Endometrium (tissue), 2 donors: Measurements from ENCODE around the gene MCRIP2.
"Not testable (repeated sequence)": the region's sequence is repeated elsewhere in the genome, so short reads cannot be mapped to it uniquely, and the experiment has no call there.

Source experiments
- FAIRE-seq: peaks from 2 replicates; lab custom pipeline; 2012; peaks lifted over from hg19 to GRCh38; lab: Jason Lieb, UNC
- donor health status: control.
- donor health status: control.

The MCRIP2 gene

DNA sequence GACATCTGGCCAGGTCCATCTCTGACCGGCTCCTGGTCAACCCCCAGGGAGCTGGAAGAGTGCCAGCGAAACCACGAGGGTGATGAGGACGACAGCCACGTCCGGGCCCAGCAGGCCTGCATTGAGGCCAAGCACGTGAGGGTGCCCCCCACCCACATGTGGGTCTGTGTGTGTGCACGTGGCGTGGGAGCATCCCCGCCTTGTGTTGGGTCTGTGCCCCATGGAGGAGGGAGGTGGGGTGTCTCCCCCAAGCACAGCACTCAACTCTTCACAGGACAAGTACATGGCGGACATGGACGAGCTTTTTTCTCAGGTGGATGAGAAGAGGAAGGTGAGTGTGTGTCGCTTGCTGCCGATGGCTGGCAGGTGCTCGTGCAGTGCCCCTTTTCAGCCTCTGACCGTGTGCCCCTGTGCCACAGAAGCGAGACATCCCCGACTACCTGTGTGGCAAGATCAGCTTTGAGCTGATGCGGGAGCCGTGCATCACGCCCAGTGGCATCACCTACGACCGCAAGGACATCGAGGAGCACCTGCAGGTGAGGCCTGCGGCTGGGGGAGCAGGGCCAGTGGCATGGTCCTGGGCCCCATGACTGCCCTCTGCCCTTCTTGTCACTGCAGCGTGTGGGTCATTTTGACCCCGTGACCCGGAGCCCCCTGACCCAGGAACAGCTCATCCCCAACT is 40.3 kb downstream of the MCRIP2 start:
- no peak for FAIRE-seq

DNA sequence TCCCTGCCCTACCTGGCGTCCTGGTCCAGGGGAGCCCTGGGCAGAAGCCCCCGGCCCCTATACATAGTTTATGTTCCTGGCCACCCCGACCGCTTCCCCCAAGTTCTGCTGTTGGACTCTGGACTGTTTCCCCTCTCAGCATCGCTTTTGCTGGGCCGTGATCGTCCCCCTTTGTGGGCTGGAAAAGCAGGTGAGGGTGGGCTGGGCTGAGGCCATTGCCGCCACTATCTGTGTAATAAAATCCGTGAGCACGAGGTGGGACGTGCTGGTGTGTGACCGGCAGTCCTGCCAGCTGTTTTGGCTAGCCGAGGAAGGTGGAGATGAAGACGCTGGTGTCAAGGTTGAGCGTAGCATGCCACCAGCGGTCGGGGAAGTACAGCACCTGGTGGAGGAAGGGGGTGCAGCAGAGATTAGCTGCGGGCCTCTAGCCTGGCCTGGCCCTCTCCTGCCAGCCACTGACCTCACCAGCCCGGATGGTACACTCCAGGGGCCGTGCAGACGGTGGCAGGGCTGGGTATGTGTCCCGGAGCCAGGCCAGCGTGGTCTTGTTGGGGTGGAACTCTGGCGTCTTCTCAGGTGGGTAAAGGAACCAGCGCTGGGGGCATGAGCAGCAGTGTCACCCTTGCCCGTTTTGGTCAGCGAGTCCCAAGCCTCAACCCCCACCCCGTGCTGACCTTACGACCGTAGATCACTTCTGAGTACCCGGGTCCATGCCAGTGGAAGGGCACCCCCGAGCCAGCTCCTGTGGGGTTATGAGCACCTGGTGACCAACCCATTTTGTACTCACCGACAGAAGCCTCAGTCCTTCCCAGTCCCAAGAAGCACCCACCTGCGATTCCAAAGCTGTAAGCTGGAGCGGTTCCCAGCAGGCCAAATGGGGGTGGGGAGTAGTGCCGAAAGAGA is 41.1 kb downstream of the MCRIP2 start:
- FAIRE-seq: no peak

DNA sequence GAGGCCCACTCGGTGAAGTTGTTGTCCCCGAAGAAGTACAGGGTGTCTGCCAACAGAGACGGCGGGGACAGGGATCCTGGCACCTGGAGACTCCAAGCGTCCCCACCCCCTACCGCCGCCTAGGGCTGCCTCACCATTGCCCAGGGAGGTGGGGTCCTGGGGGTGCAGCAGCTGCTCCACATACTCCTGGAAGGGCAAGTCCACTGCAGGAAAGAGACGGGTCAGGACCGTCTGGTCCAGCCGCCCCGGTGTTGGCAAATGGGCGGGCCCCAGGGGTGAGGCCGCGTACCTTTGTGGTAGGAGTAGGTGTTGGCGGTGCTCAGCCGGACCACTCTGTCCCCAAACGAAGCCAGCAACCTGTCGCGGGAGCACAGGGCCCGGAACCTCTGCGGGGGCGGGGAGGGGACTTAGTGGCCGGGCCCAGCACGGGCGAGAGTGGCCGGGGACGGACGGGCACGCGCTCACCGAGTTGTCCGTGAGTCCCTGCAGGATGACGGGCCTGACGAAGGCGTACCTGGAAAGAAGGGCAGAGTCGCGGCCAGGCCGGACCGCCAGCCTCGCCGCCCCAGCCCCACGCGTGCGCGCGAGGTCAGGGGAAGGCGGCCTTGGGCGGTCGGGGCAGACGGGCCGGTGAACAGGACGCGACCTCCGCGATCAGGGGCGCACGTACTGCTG is 41.9 kb downstream of the MCRIP2 start:
- FAIRE-seq: no peak

DNA sequence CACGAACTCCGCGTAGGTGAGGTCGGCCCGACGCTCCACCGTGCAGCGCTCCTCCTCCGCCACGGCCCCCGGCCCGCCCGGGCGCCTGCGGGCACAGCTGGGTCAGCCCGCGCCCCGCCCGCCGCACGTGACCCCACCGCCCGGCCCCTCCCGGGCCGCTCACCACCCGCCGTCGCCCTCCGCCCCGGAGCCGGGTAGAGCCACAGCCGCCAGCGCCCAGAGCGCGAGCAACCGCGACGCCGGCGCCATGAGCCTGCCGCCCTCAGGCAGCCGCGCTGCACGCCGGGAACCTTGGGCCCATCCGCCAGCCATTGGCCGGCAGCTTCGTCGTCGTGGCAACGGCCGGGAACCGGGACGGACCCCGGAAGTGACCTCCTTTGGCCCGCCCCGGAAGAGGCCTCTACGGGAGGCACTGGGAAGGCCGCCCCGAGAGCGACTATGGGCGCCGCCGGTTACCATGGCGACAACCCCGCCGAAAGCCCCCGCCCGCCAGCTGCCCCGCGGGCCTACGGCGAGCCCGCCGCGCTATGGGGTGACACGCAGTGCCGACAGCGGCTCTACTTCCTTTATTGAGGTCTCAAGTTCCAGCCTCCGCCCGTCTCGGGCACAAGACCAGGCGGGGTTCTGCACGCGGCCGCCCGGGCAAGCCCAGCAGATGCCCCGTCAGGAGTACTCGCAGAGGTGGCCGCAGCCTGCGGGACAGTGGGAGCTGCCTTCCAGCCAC is 42.6 kb downstream of the MCRIP2 start, which contains the start of gene JMJD8:
Gene JMJD8 (minus strand): TSS at position 264 of the 724 bp plus-strand sequence. CDS start 15 bp downstream, at position 249.
- FAIRE-seq: no peak

DNA sequence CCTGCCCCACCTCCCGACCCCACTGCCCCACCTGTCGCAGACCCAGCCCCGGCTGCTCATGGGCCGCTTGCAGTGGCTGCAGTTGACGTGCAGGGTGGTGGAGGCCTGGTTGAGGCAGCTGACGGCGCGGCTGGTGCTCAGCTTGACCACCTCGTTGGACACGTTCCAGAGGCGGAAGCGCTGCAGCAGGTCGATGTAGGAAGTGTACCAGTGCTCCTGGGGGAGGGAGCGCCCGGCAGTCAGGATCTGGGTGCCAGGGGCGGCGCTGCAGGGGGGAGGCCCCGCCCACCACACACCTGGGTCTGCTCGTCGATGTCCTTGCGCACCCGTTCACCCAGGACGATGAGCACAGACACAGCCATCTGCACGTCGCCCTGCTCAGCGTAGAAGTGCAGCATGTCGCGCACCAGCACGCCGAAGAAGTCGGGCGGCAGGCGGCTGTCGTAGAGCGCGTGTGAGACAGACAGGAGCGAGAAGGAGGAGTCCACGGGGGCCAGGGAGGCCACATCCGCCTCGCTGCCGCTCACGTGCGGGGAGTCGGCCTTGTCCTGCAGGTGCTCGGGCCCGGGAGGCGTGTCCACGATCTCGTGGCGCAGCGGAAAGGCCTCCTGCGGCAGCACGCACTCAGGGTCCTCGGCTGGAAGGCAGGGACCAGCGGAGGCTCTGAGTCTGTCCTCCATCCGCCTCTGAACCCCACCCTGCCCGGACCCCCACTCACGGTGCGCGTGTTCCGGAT is 43.5 kb downstream of the MCRIP2 start:
- no peak for FAIRE-seq

DNA sequence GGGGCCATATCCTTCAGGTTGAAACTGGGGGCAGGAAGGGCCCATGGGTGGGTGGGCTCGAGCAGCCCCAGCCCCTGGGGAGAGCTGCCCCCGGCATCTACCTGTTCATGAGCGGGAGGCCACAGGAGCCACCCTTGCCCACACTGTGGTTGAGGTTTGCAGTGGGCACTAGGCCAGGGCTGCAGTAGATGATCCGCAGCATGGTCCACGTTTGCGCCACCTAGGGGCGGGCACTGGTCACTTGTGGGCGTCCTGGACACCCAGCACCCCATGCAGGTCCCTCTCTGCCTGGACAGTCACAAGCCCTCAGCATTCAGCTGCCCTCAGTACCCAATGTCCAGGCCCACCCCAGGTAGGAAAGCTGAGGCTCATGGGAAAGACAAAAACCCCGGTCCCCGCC is 44.3 kb downstream of the MCRIP2 start:
- no peak for FAIRE-seq

DNA sequence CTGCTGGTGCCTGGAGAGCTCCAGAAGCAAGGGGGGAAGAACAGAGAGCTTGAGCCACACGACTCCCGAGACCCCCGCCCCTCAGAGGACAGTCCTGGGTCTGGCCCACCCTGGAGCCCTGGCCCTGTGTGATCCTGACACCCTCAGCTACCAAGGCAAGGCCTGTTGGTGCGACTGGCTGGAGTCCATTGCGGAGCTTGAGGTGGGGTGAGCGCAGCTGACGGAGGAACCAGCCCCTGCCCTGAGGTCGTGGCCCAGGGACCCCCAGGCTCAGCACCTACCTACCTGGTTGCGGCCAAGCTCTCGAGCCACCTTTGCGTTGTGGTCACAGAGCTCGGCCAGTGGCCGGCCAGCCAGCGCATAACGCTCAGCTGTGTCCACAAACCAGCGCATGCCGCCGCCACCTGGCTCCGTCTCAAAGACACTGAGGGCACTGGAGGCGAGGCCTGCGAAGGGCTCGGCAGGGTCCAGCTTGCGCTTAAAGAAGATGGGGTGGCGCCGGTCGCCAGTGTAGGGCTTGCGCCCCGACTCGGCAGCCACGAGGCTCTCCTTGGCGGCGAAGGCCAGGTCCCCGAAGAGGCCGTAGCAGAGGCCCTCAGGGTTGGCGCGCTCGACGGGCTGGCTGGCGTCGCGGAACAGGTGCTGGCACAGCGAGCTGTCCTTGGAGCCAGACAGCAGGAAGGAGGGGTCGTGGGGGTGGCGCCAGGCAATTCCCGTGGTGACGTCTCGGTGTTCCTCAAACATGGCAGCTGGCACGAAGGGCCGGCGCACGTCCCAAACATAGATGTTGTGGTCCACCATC is 45.0 kb downstream of the MCRIP2 start:
- no peak for FAIRE-seq

DNA sequence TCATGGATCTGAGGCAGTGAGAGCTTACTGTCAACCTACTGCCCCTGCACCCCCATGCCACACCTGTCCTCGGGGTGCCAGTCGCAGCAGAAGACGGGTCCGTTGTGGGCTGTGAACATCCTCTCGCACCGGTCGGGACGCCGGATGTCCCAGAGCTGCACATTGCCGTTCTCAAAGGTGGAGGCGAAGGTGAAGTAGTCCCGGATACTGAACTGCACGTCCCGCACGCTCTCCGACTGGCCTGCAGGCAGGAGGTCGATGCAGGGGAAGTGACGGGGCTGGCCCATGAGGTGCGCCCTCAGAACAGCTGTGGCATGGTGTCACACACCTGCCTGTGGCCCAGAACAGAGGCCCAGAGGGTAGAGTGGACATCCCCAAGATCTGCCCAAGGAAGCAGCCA is 45.9 kb downstream of the MCRIP2 start:
- FAIRE-seq: no peak

DNA sequence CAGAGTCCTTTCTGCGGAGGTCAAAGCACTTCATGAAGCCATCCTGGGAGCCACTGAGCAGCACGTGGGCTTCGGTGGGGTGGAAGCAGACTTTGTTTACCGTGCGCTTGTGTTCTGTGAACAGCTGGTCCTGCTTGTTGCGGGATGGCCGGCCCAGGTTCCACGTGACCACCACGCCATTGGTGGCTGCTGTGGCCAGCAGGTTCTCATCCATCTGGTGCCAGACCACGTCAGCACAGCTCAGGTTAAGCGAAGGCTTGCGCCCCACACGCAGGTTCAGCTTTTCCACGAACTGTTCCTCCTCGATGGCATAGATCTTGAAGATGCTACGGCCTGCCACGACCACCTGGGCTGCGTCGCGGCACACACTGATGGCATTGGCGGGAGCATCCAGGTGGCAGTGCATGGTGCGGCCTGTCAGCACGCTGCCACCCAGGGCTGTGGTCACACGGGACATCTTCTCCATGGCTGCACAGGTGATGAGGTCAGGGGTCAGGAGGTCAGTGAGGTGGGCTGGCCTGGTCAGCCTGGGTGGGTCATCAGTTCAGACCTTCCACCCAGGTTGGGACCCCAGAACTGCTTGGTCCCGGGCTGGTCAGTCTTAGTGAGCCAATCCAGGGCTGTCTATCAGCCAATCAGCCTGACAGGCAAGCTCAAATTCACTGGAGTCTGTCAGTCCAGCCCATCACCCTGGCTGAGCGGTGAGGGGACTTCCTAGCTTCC is 47.7 kb downstream of the MCRIP2 start:
- no peak for FAIRE-seq

DNA sequence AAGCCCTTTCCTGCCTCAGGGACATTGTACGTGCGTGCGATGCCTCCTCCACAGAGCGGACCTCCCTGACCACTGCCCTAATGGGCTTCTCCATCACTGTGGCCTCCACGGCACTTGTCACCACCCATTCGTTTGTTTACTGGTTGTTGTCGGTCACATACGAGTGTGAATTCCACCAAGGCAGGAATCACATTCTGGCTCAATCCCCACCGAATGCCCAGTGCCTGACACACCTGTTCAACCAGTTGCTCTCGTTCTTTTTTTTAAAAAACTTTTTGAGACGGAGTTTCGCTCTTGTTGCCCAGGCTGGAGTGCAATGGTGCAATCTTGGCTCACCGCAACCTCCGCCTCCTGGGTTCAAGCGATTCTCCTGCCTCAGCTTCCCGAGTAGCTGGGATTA is 49.6 kb downstream of the MCRIP2 start:
- not testable (repeated sequence) for FAIRE-seq

DNA sequence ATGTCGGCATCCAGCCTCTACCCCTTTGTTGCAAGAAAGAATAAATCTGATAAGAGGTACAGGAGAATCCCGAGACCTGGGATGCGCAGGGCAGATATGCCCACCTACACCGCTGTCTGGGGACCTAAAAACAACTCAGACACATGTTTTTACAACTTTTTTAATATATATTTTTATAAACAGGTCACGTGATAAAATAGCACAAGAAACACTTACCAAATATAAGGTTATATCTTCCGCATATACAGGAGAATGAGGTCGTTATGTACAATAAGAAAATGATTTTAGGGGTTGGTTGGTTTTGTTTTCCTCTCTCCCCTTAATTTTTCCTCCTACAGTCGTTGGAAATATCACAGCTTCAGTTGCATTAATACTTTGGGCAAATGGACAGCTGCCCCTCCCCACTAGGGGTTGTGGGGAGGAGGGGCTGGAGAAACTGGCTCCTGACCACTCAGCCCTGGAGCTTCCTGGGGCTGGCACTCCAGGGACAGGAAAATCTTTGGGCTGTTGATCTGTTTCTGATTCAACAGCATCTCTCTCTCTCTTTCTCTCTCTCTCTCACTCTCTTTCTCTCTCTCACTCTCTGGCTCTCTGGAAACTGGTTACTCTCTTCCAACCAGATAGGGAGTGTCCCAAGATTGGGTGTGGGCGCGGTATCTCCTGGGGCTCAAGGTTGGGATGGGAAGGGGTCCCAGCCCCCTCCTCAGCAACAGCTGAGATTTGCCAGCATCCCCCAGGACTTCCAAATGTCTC is 50.9 kb downstream of the MCRIP2 start:
- FAIRE-seq: no peak

DNA sequence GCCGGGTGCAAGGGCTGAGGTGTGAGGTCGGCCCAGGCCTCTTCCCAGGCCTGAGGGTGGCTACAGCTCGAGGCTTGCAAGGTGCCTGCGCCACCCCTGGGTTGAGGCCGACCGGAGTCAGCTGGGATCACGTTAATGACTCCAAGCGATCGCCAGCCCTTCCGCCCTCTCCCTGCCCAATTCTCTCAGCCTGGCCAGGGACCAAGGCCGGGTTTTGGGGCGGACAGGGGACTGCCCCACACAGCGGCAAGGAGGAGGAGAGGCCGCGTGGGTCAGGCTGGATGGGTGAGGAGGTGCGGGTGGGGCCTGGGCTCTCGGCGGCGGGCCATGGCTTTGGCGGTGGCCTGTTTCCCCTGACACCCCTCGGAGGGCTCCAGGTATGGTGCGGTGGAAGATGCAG is 51.7 kb downstream of the MCRIP2 start:
- no peak for FAIRE-seq

DNA sequence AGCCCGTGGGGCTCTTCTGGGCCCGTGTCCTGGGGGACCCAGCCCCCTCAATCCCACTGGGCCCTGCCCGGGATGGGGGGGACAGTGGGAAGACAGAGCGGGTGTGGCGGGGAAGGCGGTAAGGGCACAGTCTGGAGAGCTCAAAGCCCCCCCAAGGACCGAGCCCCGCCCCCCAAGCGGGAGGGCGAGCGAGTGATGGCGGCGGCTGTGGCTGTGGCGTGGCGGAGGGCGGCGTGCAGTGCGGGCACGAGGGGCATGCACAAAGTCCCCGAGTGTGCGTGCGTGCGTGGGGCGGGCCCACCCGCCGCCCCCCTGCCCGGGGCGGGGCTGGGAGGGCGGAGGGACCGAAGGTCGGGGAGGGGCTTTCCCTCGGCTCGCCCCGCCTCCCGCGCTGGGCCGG is 52.1 kb downstream of the MCRIP2 start:
- no peak for FAIRE-seq

DNA sequence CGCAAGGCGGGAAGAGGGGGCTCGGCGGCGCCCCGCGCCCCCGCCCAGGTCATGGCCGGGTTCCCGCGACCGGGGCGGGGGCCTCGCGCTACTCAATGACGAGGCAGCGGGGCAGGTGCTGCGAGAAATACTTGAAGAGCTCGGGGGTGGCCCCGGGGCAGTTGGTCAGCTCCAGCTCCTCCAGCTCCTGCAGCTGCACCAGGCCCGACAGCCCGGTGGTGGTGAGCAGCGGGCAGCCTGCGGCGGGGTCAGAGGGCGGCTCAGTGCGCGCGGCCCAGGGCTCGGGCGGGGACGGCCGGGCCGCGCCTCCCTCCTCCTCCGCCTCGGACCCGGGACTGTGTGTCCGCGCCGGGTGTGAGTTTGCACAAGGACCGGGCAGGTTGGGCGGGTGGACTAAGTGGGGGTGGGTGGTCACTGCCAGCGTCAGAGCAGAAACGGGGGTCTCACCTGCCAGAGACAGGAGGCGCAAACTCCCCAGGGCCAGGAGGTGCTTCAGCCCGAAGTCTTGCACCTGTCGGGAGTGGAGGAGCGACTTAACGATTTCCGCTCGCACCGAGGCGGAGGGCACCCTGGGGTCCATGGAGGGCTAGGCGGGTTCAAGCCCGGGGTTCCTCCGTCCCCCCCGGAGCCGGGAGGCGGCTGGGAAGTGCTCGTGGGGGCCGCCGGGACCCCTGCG is 52.7 kb downstream of the MCRIP2 start:
- FAIRE-seq: no peak

DNA sequence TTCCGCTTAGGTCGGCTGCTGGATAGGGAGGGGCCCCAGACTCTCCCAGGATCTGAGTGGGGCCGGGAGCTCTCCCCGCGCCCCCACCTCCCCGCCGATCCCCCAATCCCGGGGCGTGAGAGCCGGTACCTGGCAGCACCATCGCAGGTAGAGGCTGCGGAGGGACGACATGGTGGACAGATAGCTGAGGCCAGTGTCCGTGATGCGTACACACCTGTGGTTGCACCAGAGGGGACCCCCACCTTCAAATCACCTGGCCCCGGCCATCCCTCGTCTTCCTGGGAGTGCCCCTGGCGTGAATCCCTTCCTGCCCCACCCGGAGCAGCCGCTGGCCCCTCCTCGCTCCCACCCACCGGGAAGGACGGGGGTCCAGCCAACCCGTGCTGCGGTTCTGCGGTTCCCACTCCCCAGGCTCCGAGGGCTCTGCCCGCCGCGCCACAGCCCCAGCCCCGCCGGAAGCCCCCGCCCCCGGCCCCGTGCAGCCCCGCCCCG is 53.3 kb downstream of the MCRIP2 start:
- FAIRE-seq: no peak

DNA sequence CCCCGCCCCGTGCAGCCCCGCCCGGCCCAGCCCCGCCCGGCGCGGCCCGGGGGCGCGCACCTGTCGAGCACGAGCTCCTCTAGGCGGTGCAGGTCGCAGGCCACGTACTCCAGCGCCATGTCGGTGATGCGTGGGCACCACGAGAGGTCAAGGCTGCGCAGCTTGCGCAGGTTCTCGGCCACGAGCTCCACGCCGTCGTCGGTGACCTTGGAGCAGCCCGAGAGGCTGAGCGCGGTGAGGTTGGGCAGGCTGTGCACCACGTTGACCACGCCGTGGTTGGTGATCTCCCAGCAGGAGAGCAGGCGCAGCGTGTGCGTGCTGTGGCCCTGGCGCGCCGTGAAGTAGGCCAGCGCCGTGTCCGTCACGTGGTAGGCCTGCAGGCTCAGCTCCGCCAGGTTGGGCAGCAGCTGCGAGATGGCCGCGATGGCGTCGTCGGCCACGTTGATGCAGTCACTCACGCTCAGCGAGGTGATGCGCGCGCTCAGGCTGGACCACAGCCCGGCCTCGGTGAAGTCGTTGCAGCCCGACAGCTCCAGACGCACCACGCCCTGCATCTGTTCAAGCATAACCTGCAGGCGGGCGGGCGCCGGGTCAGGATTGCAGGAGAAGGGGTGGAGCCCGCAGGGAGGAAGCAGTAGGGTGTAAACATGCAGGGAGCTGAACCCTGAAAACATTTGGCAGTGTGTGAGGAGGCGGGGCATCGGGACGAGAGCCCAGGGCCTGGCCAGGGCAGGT is 53.9 kb downstream of the MCRIP2 start:
- no peak for FAIRE-seq
